CMK (cell line): ENCODE data around the gene CFAP45.

Source experiments
- DNase-seq: peaks from one replicate; pipeline ENCODE4 v3.0.0-alpha.2; 2010; ENCODE audit warnings: low read depth

The CFAP45 gene

GRCh38 chr1:159877695-159878444 lies 22.1 kb downstream of the CFAP45 start:
- DNase-seq: no peak

GRCh38 chr1:159873530-159874143 lies 26.3 kb downstream of the CFAP45 start:
- no peak for DNase-seq

- DNase-seq: no peak
Measured at GRCh38 chr1:159872891-159873290, 27.1 kb downstream of the CFAP45 start.

GRCh38 chr1:159870704-159871103 lies 29.3 kb downstream of the CFAP45 start:
- DNase-seq: no peak

- no peak for DNase-seq
Measured at GRCh38 chr1:159869607-159870006, 30.4 kb downstream of the CFAP45 start.

GRCh38 chr1:159869173-159869572 lies 30.8 kb downstream of the CFAP45 start:
- DNase-seq: no peak

GRCh38 chr1:159868766-159869165 lies 31.2 kb downstream of the CFAP45 start:
- no peak for DNase-seq

GRCh38 chr1:159867664-159868026 lies 32.3 kb downstream of the CFAP45 start:
- DNase-seq: no peak

- no peak for DNase-seq
Measured at GRCh38 chr1:159866905-159867663, 32.9 kb downstream of the CFAP45 start.

GRCh38 chr1:159866066-159866465 lies 33.9 kb downstream of the CFAP45 start:
- no peak for DNase-seq

- DNase-seq: no peak
Measured at GRCh38 chr1:159864262-159864661, 35.7 kb downstream of the CFAP45 start.

GRCh38 chr1:159862557-159862956 lies 37.4 kb downstream of the CFAP45 start, which contains the start of gene VSIG8:
VSIG8 (minus strand) TSS chr1:159862657; CDS start chr1:159862521, 136 bp downstream.
- DNase-seq: no peak

- DNase-seq: no peak
Measured at GRCh38 chr1:159862031-159862430, 37.9 kb downstream of the CFAP45 start.

- no peak for DNase-seq
Measured at GRCh38 chr1:159861218-159861617, 38.7 kb downstream of the CFAP45 start.

GRCh38 chr1:159860456-159860855 lies 39.5 kb downstream of the CFAP45 start:
- no peak for DNase-seq

GRCh38 chr1:159859767-159860322 lies 40.1 kb downstream of the CFAP45 start:
- no peak for DNase-seq

GRCh38 chr1:159857889-159858288 lies 42.1 kb downstream of the CFAP45 start:
- no peak for DNase-seq

GRCh38 chr1:159856576-159856975 lies 43.4 kb downstream of the CFAP45 start:
- DNase-seq: no peak

- DNase-seq: no peak
Measured at GRCh38 chr1:159855709-159856108, 44.3 kb downstream of the CFAP45 start.

- peak; percentile 70 for DNase-seq
Measured at GRCh38 chr1:159854693-159855192, 45.2 kb downstream of the CFAP45 start.

- DNase-seq: no peak
Measured at GRCh38 chr1:159854116-159854692, 45.8 kb downstream of the CFAP45 start.
